ENCODE measurements around the gene FAM53B.
A peak's percentile ranks its signal among the peaks of the same experiment; 100 is the strongest.

Gene FAM53B

GRCh38 chr10:124646483-124647352 is 97.5 kb downstream of the FAM53B start:
- H3K27ac ChIP-seq = peak overlapping the region; percentile 3 to 74
- peak; percentile 83 for DNase-seq (ENCODE audit: low spot score)
- TF ChIP-seq CTCF (IDR thresholded peaks at IDR 0.05) = no peak
- no peak overlapping the region for H3K4me3 ChIP-seq

GRCh38 chr10:124645467-124646095 is 98.6 kb downstream of the FAM53B start:
- H3K4me3 ChIP-seq = no peak overlapping the region
- DNase-seq (ENCODE audit: low spot score) = no peak
- TF ChIP-seq CTCF (IDR thresholded peaks at IDR 0.05) = no peak
- H3K27ac ChIP-seq = peak overlapping the region in 1 of 2 donors; percentile 74

GRCh38 chr10:124644771-124645415 is 99.3 kb downstream of the FAM53B start:
- Histone ChIP-seq H3K4me3 (no peak overlapping the region), H3K27ac (peak overlapping the region in 1 of 2 donors; percentile 74)
- no peak for DNase-seq (ENCODE audit: low spot score)
- TF ChIP-seq CTCF (IDR thresholded peaks at IDR 0.05) = no peak

- Histone ChIP-seq H3K27ac (peak overlapping the region in 1 of 2 donors; percentile 22), H3K4me3 (no peak overlapping the region)
- no peak for DNase-seq (ENCODE audit: low spot score)
- no peak for TF ChIP-seq CTCF (IDR thresholded peaks at IDR 0.05)
Measured at GRCh38 chr10:124644236-124644635, 99.9 kb downstream of the FAM53B start.

GRCh38 chr10:124643330-124644009 is 100.7 kb downstream of the FAM53B start:
- DNase-seq (ENCODE audit: low spot score) = no peak
- Histone ChIP-seq H3K4me3 (no peak overlapping the region), H3K27ac (no peak overlapping the region)
- TF ChIP-seq CTCF (IDR thresholded peaks at IDR 0.05) = no peak

GRCh38 chr10:124642088-124642710 is 102.0 kb downstream of the FAM53B start:
- TF ChIP-seq CTCF (IDR thresholded peaks at IDR 0.05) = no peak
- no peak for DNase-seq (ENCODE audit: low spot score)
- Histone ChIP-seq H3K27ac (peak overlapping the region in 1 of 2 donors; percentile 76), H3K4me3 (no peak overlapping the region)
